NOMO-1 treated with DMSO at 0.1 percent for 48 hours (cell line): ENCODE results near the gene DCDC2C.
"Not testable (repeated sequence)": the region's sequence is repeated elsewhere in the genome, so short reads cannot be mapped to it uniquely, and the experiment has no call there.

Experiments
- DNase-seq: peaks from one replicate; lab custom pipeline; 2025; ENCODE audit not compliant: unreplicated experiment; lab: John Stamatoyannopoulos, UW

DCDC2C gene

GRCh38 chr2:3703236-3703756 is at the start of gene DCDC2C:
Gene DCDC2C, plus strand, starts transcription at chr2:3703575. Its CDS starts 177 bp downstream, at chr2:3703752.
- DNase-seq: no peak

- DNase-seq: no peak
Observed at GRCh38 chr2:3654011-3654410, 49.4 kb upstream of the DCDC2C start.

- no peak for DNase-seq
Observed at GRCh38 chr2:3654531-3655225, 48.7 kb upstream of the DCDC2C start.

DNA sequence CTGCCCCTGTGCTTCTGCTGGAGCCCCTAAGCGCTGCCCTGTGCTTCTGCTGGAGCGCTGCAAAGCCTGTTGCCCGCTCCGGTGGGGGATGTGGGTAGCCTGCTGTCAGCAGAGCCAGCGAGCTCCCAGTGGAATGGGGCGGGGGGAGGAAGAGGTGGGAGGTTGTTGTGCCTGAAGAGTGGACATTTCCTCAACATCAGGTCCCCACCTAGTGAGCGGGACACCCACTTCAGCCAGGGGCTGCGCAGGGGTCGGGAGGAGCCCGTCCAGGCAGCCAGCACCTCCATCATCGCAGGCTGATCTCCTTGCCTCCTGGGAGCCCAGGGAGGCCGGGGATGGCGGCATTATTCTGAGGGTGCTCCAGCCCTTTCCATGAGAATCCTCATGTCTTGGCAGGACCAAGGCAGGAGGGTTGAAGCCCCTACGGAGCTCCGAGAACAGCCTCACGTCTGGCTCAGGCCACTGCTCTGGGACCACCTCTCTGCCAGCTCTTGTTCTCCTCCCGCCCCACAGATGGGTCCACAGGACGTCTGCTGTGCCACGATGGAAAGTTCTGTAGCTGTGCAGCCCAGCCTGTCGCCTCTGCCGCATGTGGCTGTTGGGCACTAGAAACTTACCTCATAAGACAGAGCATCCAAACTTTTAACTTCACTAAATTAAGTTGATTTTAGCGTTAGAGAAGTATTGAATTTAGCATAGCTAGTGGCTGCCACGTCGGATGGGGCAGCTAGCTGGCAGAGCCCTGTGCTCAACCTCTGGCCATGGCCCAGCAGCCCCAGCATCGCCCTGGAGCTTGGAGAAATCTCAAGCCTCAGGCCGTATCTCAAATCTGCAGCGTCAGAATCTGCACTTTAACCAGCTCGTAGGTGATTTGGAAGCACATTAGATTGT is 47.3 kb upstream of the DCDC2C start:
- DNase-seq: no peak

- DNase-seq: no peak
Observed at GRCh38 chr2:3656762-3657721, 46.3 kb upstream of the DCDC2C start.

- no peak for DNase-seq
Observed at GRCh38 chr2:3657881-3658280, 45.5 kb upstream of the DCDC2C start, which contains the start of gene ALLC. Gene ALLC, plus strand, starts transcription at chr2:3658200. Its CDS starts 12,958 bp downstream, at chr2:3671158.

DNA sequence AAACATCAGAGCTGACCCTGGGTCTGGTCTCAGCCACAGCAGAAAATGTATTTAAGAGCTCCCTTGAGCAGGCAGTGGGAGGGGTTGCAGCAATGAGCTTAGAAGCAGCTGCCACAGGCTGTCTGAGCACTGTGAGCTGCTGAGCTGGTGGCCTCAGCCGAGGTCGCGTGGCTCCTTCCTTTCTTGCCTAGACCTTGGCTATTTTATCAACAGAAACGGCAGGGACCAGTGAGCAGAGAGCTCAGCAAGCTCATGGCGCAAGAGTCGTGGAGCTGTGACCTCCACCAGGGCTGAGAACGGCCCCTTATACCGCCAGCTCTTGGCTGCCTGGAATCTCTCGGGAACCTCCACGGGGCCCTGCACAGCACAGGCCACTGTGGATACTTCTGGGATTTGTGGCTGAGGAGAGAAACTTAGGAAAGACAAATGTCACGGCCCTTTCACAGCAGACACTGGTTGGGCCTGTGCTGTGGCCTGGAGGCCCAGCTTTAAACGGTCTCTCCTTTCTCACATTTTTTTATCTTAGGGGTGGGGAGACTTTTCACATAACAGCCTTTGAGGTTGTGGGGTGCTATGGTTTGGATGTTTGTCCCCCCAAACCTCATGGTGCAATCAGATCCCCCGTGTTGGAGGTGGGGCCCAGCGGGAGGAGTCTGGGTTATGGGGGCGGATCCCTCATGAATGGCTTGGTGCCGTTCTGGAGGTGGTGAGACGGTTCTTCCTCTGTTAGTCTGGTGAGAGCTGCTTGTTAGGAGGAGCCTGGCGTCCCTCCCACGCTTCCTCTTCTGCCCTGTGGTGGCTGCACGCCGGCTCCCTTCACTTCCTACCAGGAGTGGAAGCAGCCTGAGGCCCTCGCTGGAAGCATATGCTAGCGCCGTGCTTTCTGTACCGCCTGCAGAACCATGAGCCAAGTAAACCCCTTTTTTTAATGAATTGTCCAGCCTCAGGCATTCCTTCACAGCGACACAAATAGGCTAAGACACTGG is 43.6 kb upstream of the DCDC2C start:
- peak; percentile 31 for DNase-seq

GRCh38 chr2:3660640-3661039 is 42.7 kb upstream of the DCDC2C start:
- DNase-seq: not testable (repeated sequence)

- no peak for DNase-seq
Observed at GRCh38 chr2:3661149-3661660, 42.2 kb upstream of the DCDC2C start.

GRCh38 chr2:3662239-3662638 is 41.1 kb upstream of the DCDC2C start:
- peak; percentile 80 for DNase-seq

DNA sequence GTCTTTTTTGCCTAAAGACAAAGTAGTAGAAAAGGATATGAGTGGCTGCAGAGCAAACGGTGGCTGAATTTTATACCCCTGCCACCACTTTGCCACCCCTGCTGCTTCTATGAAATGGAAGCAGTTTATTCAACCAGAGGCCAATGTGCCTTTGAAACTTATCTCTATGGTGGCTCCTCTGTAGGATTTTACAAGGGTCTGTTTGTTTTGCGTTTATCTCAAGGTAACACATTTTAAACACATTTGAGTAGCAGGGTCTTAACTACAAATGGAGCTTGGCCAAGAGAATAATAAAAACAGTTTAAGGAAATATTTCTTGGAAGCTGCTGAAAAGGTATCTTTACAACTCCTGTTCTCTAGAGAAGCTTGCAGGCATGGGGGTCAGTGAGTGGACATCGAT is 39.3 kb upstream of the DCDC2C start:
- no peak for DNase-seq

DNA sequence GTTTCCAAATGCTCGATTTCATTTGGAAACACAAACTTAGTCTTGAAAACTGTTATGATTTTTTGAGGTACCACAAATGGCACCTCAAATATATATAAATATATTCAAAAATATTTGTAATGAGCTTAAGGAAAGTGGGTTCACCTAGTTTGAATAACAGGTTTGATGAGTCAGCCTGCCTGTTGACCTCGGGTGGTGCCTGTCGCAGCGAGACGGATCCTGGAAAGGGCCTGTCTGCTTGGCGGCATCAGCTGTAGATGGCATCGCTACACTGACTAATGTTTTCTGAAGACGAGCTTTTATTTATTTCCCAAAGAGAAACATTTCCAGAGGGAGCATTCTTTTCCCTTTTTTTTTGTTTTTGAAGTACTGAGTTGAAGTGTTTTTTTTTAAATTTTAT is 38.5 kb upstream of the DCDC2C start:
- DNase-seq: no peak

DNA sequence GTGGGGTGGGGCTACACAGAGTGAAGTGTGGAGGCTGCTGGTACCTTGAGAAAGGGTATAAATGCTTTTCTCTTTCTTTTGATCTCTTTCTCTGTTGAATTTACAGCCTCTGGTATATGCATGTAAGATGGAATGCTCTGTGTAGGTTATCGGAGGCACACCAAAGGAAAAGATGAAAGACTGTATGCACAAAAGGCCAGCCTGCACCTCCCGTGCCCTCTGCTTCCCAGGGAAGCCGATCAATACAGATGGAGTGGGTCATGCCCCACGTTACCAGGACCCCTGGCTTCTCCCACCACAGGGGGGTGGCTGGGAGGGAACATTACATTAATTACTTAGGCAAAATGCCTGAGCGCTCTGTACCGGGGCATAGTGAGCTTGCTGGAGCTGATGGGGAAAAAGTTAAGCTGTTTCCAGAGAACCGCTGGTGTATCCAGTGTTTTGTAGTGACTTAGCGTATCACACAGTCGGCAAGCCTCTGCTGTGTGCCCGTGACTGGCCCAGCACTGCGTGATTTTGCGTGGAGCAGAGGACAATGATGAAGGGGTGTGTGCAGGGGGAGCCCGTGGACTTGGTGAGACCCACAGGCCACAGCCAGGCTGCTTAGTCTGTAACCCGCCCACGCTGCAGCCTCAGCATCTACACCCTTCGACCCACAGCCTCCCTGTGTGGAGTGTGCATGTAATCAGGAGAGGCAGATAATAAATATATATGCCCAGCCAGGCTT is 37.3 kb upstream of the DCDC2C start:
- DNase-seq: no peak

DNA sequence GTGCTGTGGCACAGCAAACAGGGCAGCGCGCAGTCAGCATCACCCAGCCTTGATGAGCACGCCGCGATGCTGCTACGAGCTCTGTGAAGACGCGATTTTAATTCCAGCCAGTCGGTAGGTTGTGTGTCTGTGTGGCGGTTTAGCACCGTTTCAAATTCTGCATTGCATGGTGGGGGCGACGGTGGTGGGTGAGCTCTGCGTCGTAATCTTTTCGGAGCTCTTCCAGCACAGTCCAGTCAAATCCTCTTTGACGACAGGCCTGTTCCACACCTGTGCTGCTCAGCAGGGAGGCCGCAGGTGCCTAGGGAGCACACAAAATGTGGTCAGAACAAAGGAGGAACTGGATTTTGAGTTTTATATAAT is 36.8 kb upstream of the DCDC2C start:
- no peak for DNase-seq

GRCh38 chr2:3667151-3667631 is 36.2 kb upstream of the DCDC2C start:
- no peak for DNase-seq

DNA sequence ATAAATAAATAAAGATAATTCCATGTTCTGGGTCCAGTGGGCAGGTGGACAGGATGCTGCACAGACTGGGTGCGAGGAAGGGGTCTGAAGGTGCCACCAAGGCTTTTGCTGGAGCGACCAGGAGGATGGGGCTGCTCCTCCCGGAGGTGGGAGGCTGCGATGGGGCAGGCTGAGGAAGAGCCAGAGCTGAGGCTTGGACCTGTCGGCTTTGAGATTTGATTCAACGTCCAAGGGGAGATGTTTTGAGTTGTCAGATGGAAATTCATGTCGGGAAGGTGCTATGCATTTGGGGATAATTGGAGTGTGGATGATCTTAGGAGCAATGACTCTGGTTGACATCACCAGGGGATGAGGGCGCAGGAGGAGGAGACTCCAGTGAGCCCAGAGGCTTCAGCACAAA is 33.7 kb upstream of the DCDC2C start:
- DNase-seq: no peak

DNA sequence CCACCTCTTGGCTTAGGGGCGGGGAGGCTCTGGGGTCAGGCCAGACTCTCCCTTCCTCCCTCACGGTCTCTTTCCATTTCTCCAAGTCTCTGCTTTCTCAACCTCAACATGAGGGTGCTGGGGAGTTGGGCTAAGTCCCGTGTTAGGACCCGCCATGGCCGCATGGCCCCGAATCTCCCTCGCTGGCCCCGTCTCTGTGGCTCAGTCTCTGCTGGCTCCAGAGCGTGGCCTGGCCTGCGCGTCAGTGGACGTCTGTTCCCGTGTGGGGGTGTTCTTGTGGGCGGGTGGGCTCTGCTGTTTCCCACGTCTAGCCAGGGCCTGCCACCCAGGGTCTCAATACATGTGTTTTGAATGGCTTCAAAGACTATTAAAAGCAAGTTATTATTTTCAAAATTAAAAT is 33.0 kb upstream of the DCDC2C start:
- DNase-seq: no peak

DNA sequence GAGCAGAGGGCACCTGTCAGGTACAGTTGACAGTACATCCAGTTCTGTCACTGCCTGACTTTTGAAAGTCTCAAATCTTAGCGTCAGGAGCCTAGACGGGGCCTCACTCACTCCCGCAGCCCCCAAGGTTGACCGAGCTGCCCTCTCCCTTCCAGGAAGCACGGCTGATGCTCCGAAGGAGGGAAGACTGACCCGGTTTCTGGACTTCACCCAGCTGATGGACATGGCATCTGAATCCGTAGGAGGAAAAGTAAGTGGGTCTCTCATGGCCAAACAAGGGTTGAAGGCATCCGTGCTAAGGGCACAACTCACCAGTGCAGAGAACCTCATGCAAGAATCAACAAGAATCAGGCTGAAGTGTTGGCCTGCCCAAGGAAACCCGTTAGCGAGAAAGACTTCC is 32.4 kb upstream of the DCDC2C start:
- no peak for DNase-seq
